RWPE1 (cell line): ENCODE data around the gene BMP2K.

Experiments
- CTCF ChIA-PET: fragments of 350-600 bp; sonication (Branson Sonifier 250); formaldehyde crosslinking; extraction: SDS; loops from one replicate; lab custom pipeline; 2021; lab: Yijun Ruan, JAX
- POLR2A ChIA-PET: fragments of 400-600 bp; formaldehyde crosslinking; extraction: SDS; loops from one replicate; lab custom pipeline; 2020; ENCODE audit warnings: antibody characterized with exemption; ENCODE audit not compliant: low non-redundant PET; lab: Yijun Ruan, JAX
- DNase-seq: peaks from one replicate; pipeline ENCODE4 v3.0.0; 2012; ENCODE audit warnings: low spot score
- H3K27ac ChIP-seq: fragments of 450-650 bp; 2 replicates; pipeline ENCODE4 v1.5.1; 2017
- CTCF ChIP-seq: fragments of 450-650 bp; conservative IDR thresholded peaks from 2 replicates; pipeline ENCODE4 v1.5.1; 2017; ENCODE audit warnings: low read depth, mild to moderate bottlenecking

The BMP2K gene

DNA sequence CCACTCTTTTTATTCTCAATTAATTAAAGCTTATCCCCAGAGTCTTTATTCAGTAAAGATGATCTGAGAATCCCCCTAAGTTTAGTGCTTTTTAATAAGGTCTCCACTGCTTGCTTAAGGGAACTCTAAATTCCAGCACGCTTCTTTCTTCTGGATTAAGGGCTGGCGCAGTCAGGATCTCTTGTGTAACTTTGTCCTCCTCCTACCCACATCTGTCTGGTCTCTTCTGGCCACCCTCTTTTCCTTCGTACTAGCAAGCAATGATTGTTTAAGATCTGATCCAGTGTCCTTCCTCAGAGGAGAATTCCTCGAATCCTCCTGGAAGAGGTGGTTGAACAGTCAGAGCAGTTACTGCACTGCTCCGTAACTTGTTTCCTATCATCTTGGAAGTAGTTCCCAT, 177.1 kb downstream of the BMP2K start:
- CTCF ChIA-PET: no interaction called here
- POLR2A ChIA-PET: no interaction called here
- DNase-seq: no peak
- TF ChIP-seq CTCF: no peak
- no peak overlapping the region for H3K27ac ChIP-seq

DNA sequence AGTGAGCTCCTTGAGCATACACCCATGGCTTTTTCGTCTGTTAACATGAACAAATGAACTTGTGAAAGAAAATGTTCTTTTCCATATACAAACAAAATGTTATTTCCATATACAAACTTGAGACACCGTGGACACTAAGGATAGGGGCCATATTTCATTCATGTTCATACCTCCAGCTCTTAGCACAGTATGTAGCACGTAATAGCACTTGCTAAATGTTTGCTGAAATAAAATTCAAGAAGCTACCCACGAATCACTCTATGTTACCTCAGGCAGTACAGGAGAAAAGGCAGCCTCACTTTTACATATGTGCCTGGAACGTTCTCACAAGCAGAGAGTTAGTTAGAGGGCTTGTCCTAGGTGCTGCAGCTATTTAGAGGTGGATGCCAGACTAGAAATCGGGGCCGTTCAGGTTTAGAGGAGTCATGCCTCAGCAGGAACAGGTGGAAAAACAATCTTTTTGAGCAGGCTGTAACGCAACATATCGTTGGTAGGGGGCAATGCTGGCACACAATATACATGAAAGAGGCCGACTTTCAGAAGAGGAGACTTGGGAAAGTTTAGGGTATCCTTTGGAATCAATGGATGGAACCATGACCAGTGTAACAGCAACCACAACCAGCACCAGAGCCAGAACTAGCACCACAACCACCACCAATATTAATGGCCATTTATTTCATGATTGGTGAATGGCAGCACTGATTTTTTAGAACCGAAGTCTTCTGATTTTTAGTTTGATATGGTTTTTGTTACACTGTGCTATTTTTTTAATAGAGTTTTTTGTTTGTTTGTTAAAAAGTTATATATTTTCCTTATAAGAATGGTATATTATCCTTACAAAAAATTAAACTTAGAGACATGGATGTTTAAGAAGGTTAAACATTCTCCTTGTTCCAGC, 177.9 kb downstream of the BMP2K start:
- ChIA-PET CTCF (no interaction called here), POLR2A (no interaction called here)
- DNase-seq: no peak

GRCh38 chr4:78956975-78957374, 180.8 kb downstream of the BMP2K start:
- ChIA-PET CTCF (no interaction called here), POLR2A (no interaction called here)
- no peak for DNase-seq
- TF ChIP-seq CTCF: no peak
- H3K27ac ChIP-seq: no peak overlapping the region

More for the DNA sequence above, 177.9 kb downstream of the BMP2K start:
- H3K27ac ChIP-seq: no peak overlapping the region
- no peak for TF ChIP-seq CTCF

GRCh38 chr4:78960926-78961325, 184.8 kb downstream of the BMP2K start:
- DNase-seq: no peak
- TF ChIP-seq CTCF: no peak
- CTCF ChIA-PET: no interaction called here
- no peak overlapping the region for H3K27ac ChIP-seq
- POLR2A ChIA-PET: no interaction called here
